ENCODE measurements around the gene GRIN1.

Gene GRIN1

GRCh38 chr9:137161558-137162486 is 22.9 kb downstream of the GRIN1 start:
- peaks cover 27 to 92% (median 91%) of the 10 kb centered on the region in 3 experiments for H3K27me3 ChIP-seq (ENCODE audit: control insufficient read depth in 3 of 3, insufficient read depth in 3 of 3, low read depth in 1 of 3, low read length in 3 of 3)
- H3K4ac ChIP-seq (ENCODE audit: low read length) = no peak overlapping the region
- H3K27ac ChIP-seq (replicated peaks; ENCODE audit: low read length) = no peak overlapping the region
- peaks cover 3% of the 10 kb centered on the region for H3K79me1 ChIP-seq (ENCODE audit: low read depth, low read length)
- no peak overlapping the region for H2BK120ac ChIP-seq (ENCODE audit: low read depth, low read length)
- no peak overlapping the region for H4K91ac ChIP-seq (ENCODE audit: low read depth, low read length, poor library complexity)
- H2BK12ac ChIP-seq (ENCODE audit: low read length) = no peak overlapping the region
- peak overlapping the region; percentile 67 for H2BK15ac ChIP-seq (ENCODE audit: low read length)
- H3K18ac ChIP-seq (ENCODE audit: low read length) = peak overlapping the region; percentile 48
- peak overlapping the region; percentile 18 for H3K4me2 ChIP-seq (ENCODE audit: insufficient read depth, low read length, poor library complexity, severe bottlenecking)
- H3K36me3 ChIP-seq (replicated peaks in 1 of 2; ENCODE audit: control insufficient read depth in 2 of 2, insufficient read depth in 2 of 2, low read length in 2 of 2) = no peaks in the 10 kb centered on the region
- no peak overlapping the region for H4K8ac ChIP-seq (ENCODE audit: low read depth, low read length)
- peak overlapping the region; percentile 56 for H2AK5ac ChIP-seq (ENCODE audit: low read depth, low read length)
- no peak overlapping the region for H2AFZ ChIP-seq (ENCODE audit: low read length)
- H3K4me3 ChIP-seq (ENCODE audit: low read length in 2 of 2) = no peak overlapping the region
- no CpG with 5 or more reads among the region's 71 CpGs for WGBS, 2 donors (ENCODE audit: extremely low coverage in 2 of 2, insufficient read length in 2 of 2, insufficient replicate concordance in 1 of 2)
- H2BK5ac ChIP-seq (ENCODE audit: low read length) = no peak overlapping the region
- H3K4me1 ChIP-seq (ENCODE audit: control insufficient read depth in 2 of 2, insufficient read depth in 1 of 2, low read depth in 1 of 2, low read length in 2 of 2) = peaks cover 5 to 10% of the 10 kb centered on the region in 2 donors
- peak overlapping the region; percentile 98 for H3K23ac ChIP-seq (ENCODE audit: low read depth, low read length, poor library complexity)
- no peak overlapping the region for H3K9ac ChIP-seq (ENCODE audit: low read depth, low read length, poor library complexity)
- no peak overlapping the region for H3K14ac ChIP-seq (ENCODE audit: low read length)
- DNase-seq (ENCODE audit: low spot score) = no peak
- H3K9me3 ChIP-seq (replicated peaks in 1 of 2; ENCODE audit: control insufficient read depth in 2 of 2, insufficient read depth in 1 of 2, low read depth in 1 of 2, low read length in 2 of 2) = peaks cover 0 to 7% of the 10 kb centered on the region in 2 donors

GRCh38 chr9:137162505-137163364 is 23.8 kb downstream of the GRIN1 start:
- no peak overlapping the region for H3K27ac ChIP-seq (replicated peaks; ENCODE audit: low read length)
- H3K4me2 ChIP-seq (ENCODE audit: insufficient read depth, low read length, poor library complexity, severe bottlenecking) = peak overlapping the region; percentile 73
- no peak overlapping the region for H2BK5ac ChIP-seq (ENCODE audit: low read length)
- no peak overlapping the region for H3K4ac ChIP-seq (ENCODE audit: low read length)
- H2BK12ac ChIP-seq (ENCODE audit: low read length) = no peak overlapping the region
- H3K9me3 ChIP-seq (replicated peaks in 1 of 2; ENCODE audit: control insufficient read depth in 2 of 2, insufficient read depth in 1 of 2, low read depth in 1 of 2, low read length in 2 of 2) = peaks cover 0 to 2% of the 10 kb centered on the region in 2 donors
- H2AK5ac ChIP-seq (ENCODE audit: low read depth, low read length) = peak overlapping the region; percentile 56
- peak overlapping the region; percentile 24 to 72 for H3K4me3 ChIP-seq (ENCODE audit: low read length in 2 of 2)
- H3K4me1 ChIP-seq (ENCODE audit: control insufficient read depth in 2 of 2, insufficient read depth in 1 of 2, low read depth in 1 of 2, low read length in 2 of 2) = peaks cover 4 to 15% of the 10 kb centered on the region in 2 donors
- H3K9ac ChIP-seq (ENCODE audit: low read depth, low read length, poor library complexity) = peak overlapping the region; percentile 60
- no peaks in the 10 kb centered on the region for H3K36me3 ChIP-seq (replicated peaks in 1 of 2; ENCODE audit: control insufficient read depth in 2 of 2, insufficient read depth in 2 of 2, low read length in 2 of 2)
- H2BK15ac ChIP-seq (ENCODE audit: low read length) = no peak overlapping the region
- H3K79me1 ChIP-seq (ENCODE audit: low read depth, low read length) = peaks cover 2% of the 10 kb centered on the region
- DNase-seq (ENCODE audit: low spot score) = no peak
- H3K27me3 ChIP-seq (ENCODE audit: control insufficient read depth in 3 of 3, insufficient read depth in 3 of 3, low read depth in 1 of 3, low read length in 3 of 3) = peaks cover 23 to 93% (median 92%) of the 10 kb centered on the region in 3 experiments
- H4K91ac ChIP-seq (ENCODE audit: low read depth, low read length, poor library complexity) = no peak overlapping the region
- H3K14ac ChIP-seq (ENCODE audit: low read length) = no peak overlapping the region
- WGBS, 2 donors (ENCODE audit: extremely low coverage in 2 of 2, insufficient read length in 2 of 2, insufficient replicate concordance in 1 of 2) = no CpG with 5 or more reads among the region's 74 CpGs
- peak overlapping the region; percentile 76 for H2AFZ ChIP-seq (ENCODE audit: low read length)
- H4K8ac ChIP-seq (ENCODE audit: low read depth, low read length) = peak overlapping the region; percentile 43
- peak overlapping the region; percentile 4 for H2BK120ac ChIP-seq (ENCODE audit: low read depth, low read length)
- peak overlapping the region; percentile 89 for H3K23ac ChIP-seq (ENCODE audit: low read depth, low read length, poor library complexity)
- H3K18ac ChIP-seq (ENCODE audit: low read length) = peak overlapping the region; percentile 76

- H3K27ac ChIP-seq (replicated peaks; ENCODE audit: low read length) = no peak overlapping the region
- peaks cover 2% of the 10 kb centered on the region for H3K79me1 ChIP-seq (ENCODE audit: low read depth, low read length)
- peak overlapping the region; percentile 76 for H2AFZ ChIP-seq (ENCODE audit: low read length)
- H2BK5ac ChIP-seq (ENCODE audit: low read length) = no peak overlapping the region
- no peak overlapping the region for H3K14ac ChIP-seq (ENCODE audit: low read length)
- H4K91ac ChIP-seq (ENCODE audit: low read depth, low read length, poor library complexity) = no peak overlapping the region
- H3K36me3 ChIP-seq (replicated peaks in 1 of 2; ENCODE audit: control insufficient read depth in 2 of 2, insufficient read depth in 2 of 2, low read length in 2 of 2) = no peaks in the 10 kb centered on the region
- H3K23ac ChIP-seq (ENCODE audit: low read depth, low read length, poor library complexity) = peak overlapping the region; percentile 89
- no peak overlapping the region for H2BK12ac ChIP-seq (ENCODE audit: low read length)
- no peak overlapping the region for H2BK15ac ChIP-seq (ENCODE audit: low read length)
- H3K4ac ChIP-seq (ENCODE audit: low read length) = no peak overlapping the region
- H3K9me3 ChIP-seq (replicated peaks in 1 of 2; ENCODE audit: control insufficient read depth in 2 of 2, insufficient read depth in 1 of 2, low read depth in 1 of 2, low read length in 2 of 2) = peaks cover 0 to 2% of the 10 kb centered on the region in 2 donors
- DNase-seq (ENCODE audit: low spot score) = no peak
- peak overlapping the region; percentile 60 for H3K9ac ChIP-seq (ENCODE audit: low read depth, low read length, poor library complexity)
- H2BK120ac ChIP-seq (ENCODE audit: low read depth, low read length) = no peak overlapping the region
- peaks cover 5 to 19% of the 10 kb centered on the region in 2 donors for H3K4me1 ChIP-seq (ENCODE audit: control insufficient read depth in 2 of 2, insufficient read depth in 1 of 2, low read depth in 1 of 2, low read length in 2 of 2)
- peak overlapping the region; percentile 24 to 72 for H3K4me3 ChIP-seq (ENCODE audit: low read length in 2 of 2)
- no CpG with 5 or more reads among the region's 26 CpGs for WGBS, 2 donors (ENCODE audit: extremely low coverage in 2 of 2, insufficient read length in 2 of 2, insufficient replicate concordance in 1 of 2)
- peak overlapping the region; percentile 43 for H4K8ac ChIP-seq (ENCODE audit: low read depth, low read length)
- H2AK5ac ChIP-seq (ENCODE audit: low read depth, low read length) = peak overlapping the region; percentile 56
- peaks cover 25 to 93% (median 92%) of the 10 kb centered on the region in 3 experiments for H3K27me3 ChIP-seq (ENCODE audit: control insufficient read depth in 3 of 3, insufficient read depth in 3 of 3, low read depth in 1 of 3, low read length in 3 of 3)
- H3K4me2 ChIP-seq (ENCODE audit: insufficient read depth, low read length, poor library complexity, severe bottlenecking) = peak overlapping the region; percentile 73
- H3K18ac ChIP-seq (ENCODE audit: low read length) = peak overlapping the region; percentile 57
Measured at GRCh38 chr9:137163365-137163715, 24.4 kb downstream of the GRIN1 start.

Measured in neuronal stem cell (in vitro differentiated cells).